HG03025 (cell line): ENCODE data around the gene ZNF768.
"Not testable (repeated sequence)": the region's sequence is repeated elsewhere in the genome, so short reads cannot be mapped to it uniquely, and the experiment has no call there.

Source experiments
- ATAC-seq: cut with Tn5 transposase; IDR thresholded peaks from one replicate; pipeline ENCODE4 v1.9.1; 2021; ENCODE audit warnings: mild to moderate bottlenecking, moderate library complexity; ENCODE audit not compliant: unreplicated experiment, low FRiP score

The ZNF768 gene

GRCh38 chr16:30478766-30479478 lies 47.4 kb downstream of the ZNF768 start:
- ATAC-seq = no peak

- ATAC-seq = not testable (repeated sequence)
These were observed 48.6 kb downstream of the ZNF768 start for GRCh38 chr16:30477773-30478172.

- no peak for ATAC-seq
These were observed 49.4 kb downstream of the ZNF768 start for GRCh38 chr16:30476991-30477390.

GRCh38 chr16:30474684-30475083 lies 51.7 kb downstream of the ZNF768 start:
- no peak for ATAC-seq

GRCh38 chr16:30474074-30474452 lies 52.3 kb downstream of the ZNF768 start:
- no peak for ATAC-seq
